ENCODE measurements around the gene TBC1D13. TPM values are rescaled to one million over a fixed set of nuclear protein-coding genes. Genes with fewer than 3 reads are reported as not detected.

TBC1D13 gene
- total and polyA plus RNA-seq, 10 of the 15 experiments (the other 5 are each of a cell fraction or from before 2014, with no cell fraction given): 3.0 to 23.1 (median 16.5) TPM

DNA sequence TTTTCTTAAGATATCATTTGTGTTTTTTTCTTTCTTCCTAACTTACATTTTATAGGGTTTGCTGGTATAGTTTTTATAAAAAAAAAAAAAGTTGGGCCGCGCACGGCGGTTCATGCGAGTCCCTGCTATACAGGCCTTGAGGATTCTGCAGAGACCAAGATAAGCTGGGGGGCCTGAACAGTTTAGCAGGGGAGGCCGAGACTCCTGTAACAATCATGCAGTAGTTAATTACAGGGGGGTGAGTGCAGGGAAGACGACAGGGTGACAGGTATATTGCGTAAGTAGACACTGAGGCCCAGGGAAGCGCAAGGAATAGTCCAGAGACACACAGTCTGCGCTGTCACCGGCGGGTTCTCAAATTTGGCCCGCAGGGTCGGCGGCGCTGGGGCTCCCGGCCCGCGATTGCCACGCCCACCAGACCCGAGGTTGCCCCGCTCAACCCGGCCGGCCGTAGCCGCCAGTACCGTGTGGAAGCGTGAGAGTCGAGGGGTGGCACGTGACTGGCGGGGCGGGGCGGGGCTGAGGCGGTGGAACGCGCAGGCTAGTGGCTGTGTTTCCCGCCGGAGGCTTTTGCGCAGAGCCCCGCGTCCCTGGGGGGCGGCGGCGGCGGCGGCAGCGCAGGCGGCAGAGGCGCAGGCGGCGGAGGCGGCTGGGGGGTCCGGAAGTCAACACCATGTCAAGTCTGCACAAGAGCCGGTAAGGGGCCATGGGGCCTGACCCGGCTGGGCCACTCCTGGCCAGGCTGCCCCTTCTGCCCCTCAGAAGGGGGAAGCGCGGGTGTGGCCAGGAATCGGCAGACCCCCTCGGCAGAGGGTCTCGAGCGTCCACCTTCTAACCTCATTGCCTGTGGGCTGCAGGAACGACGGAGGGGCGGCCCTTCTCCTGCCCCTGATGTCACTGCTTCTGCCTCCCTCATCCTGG lies at the start of gene TBC1D13 (continued):
- TF ChIP-seq, protein P1, sequence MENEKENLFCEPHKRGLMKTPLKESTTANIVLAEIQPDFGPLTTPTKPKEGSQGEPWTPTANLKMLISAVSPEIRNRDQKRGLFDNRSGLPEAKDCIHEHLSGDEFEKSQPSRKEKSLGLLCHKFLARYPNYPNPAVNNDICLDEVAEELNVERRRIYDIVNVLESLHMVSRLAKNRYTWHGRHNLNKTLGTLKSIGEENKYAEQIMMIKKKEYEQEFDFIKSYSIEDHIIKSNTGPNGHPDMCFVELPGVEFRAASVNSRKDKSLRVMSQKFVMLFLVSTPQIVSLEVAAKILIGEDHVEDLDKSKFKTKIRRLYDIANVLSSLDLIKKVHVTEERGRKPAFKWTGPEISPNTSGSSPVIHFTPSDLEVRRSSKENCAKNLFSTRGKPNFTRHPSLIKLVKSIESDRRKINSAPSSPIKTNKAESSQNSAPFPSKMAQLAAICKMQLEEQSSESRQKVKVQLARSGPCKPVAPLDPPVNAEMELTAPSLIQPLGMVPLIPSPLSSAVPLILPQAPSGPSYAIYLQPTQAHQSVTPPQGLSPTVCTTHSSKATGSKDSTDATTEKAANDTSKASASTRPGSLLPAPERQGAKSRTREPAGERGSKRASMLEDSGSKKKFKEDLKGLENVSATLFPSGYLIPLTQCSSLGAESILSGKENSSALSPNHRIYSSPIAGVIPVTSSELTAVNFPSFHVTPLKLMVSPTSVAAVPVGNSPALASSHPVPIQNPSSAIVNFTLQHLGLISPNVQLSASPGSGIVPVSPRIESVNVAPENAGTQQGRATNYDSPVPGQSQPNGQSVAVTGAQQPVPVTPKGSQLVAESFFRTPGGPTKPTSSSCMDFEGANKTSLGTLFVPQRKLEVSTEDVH (IDR thresholded peaks at IDR 0.05; ENCODE audit: low read depth, partially characterized antibody): no peak
- peak; percentile 77 for TF ChIP-seq RELA (IDR thresholded peaks at IDR 0.05; ENCODE audit: borderline replicate concordance, partially characterized antibody)
- peak; percentile 43 for TF ChIP-seq SP1 (IDR thresholded peaks at IDR 0.05; ENCODE audit: low read depth, low read length)
- peak; percentile 83 for TF ChIP-seq GABPA (IDR thresholded peaks at IDR 0.05; ENCODE audit: low read depth)
- TF ChIP-seq POLR2AphosphoS5 (IDR thresholded peaks at IDR 0.05; ENCODE audit: low read length): peak; percentile 73
- TF ChIP-seq, protein P2, sequence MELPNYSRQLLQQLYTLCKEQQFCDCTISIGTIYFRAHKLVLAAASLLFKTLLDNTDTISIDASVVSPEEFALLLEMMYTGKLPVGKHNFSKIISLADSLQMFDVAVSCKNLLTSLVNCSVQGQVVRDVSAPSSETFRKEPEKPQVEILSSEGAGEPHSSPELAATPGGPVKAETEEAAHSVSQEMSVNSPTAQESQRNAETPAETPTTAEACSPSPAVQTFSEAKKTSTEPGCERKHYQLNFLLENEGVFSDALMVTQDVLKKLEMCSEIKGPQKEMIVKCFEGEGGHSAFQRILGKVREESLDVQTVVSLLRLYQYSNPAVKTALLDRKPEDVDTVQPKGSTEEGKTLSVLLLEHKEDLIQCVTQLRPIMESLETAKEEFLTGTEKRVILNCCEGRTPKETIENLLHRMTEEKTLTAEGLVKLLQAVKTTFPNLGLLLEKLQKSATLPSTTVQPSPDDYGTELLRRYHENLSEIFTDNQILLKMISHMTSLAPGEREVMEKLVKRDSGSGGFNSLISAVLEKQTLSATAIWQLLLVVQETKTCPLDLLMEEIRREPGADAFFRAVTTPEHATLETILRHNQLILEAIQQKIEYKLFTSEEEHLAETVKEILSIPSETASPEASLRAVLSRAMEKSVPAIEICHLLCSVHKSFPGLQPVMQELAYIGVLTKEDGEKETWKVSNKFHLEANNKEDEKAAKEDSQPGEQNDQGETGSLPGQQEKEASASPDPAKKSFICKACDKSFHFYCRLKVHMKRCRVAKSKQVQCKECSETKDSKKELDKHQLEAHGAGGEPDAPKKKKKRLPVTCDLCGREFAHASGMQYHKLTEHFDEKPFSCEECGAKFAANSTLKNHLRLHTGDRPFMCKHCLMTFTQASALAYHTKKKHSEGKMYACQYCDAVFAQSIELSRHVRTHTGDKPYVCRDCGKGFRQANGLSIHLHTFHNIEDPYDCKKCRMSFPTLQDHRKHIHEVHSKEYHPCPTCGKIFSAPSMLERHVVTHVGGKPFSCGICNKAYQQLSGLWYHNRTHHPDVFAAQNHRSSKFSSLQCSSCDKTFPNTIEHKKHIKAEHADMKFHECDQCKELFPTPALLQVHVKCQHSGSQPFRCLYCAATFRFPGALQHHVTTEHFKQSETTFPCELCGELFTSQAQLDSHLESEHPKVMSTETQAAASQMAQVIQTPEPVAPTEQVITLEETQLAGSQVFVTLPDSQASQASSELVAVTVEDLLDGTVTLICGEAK (IDR thresholded peaks at IDR 0.05; ENCODE audit: borderline replicate concordance): peak; percentile 80
- TF ChIP-seq RAD21 (IDR thresholded peaks at IDR 0.05; ENCODE audit: insufficient read depth, low read depth, low read length): no peak
- TF ChIP-seq SUZ12 (IDR thresholded peaks at IDR 0.05; ENCODE audit: unreplicated experiment): no peak
- TF ChIP-seq, protein P3, sequence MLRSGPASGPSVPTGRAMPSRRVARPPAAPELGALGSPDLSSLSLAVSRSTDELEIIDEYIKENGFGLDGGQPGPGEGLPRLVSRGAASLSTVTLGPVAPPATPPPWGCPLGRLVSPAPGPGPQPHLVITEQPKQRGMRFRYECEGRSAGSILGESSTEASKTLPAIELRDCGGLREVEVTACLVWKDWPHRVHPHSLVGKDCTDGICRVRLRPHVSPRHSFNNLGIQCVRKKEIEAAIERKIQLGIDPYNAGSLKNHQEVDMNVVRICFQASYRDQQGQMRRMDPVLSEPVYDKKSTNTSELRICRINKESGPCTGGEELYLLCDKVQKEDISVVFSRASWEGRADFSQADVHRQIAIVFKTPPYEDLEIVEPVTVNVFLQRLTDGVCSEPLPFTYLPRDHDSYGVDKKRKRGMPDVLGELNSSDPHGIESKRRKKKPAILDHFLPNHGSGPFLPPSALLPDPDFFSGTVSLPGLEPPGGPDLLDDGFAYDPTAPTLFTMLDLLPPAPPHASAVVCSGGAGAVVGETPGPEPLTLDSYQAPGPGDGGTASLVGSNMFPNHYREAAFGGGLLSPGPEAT (IDR thresholded peaks at IDR 0.05; ENCODE audit: low read depth): peak; percentile 57; the same call in 1 of the 2 replicates
- TF ChIP-seq CHD2 (IDR thresholded peaks at IDR 0.05; ENCODE audit: borderline replicate concordance, low read depth, low read length): peak; percentile 79
- 0 out of 2 replicates have a peak, but pooled peaks have one; percentile 64 for TF ChIP-seq TCF3 (IDR thresholded peaks at IDR 0.05; ENCODE audit: borderline replicate concordance, insufficient read depth, low read depth, low read length)
- TF ChIP-seq CEBPB (IDR thresholded peaks at IDR 0.05; ENCODE audit: borderline replicate concordance in 1 of 2, low read depth in 2 of 2, low read length in 2 of 2): 0 out of 4 replicates have a peak, but pooled peaks of 1 of the 2 experiments have one; percentile 28
- peak; percentile 67; the same call in 1 of the 2 replicates for TF ChIP-seq ZNF24 (IDR thresholded peaks at IDR 0.05)
- TF ChIP-seq ZSCAN29 (IDR thresholded peaks at IDR 0.05): 0 out of 2 replicates have a peak, but pooled peaks have one; percentile 63
- TF ChIP-seq, protein P4, sequence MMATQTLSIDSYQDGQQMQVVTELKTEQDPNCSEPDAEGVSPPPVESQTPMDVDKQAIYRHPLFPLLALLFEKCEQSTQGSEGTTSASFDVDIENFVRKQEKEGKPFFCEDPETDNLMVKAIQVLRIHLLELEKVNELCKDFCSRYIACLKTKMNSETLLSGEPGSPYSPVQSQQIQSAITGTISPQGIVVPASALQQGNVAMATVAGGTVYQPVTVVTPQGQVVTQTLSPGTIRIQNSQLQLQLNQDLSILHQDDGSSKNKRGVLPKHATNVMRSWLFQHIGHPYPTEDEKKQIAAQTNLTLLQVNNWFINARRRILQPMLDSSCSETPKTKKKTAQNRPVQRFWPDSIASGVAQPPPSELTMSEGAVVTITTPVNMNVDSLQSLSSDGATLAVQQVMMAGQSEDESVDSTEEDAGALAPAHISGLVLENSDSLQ (IDR thresholded peaks at IDR 0.05): no peak
- no peak for TF ChIP-seq BRCA1 (IDR thresholded peaks at IDR 0.05; ENCODE audit: low read depth, low read length)
